Choroid plexus epithelial cell (primary cell): Measurements from ENCODE around the gene SGPL1.

Experiments used
- DNase-seq: peaks from one replicate; pipeline ENCODE4 v3.0.0-alpha.2; 2010; ENCODE audit warnings: low read depth
- H3K4me3 ChIP-seq: 2 replicates; pipeline ENCODE4 v1.5.1; 2011; ENCODE audit warnings: low read depth, mild to moderate bottlenecking, control low read depth, low read length, moderate library complexity
- TF ChIP-seq, protein P1 (sequence below): conservative IDR thresholded peaks from 2 replicates; pipeline ENCODE4 v1.5.1; 2011; ENCODE audit warnings: low read depth, mild to moderate bottlenecking, control low read depth, inconsistent platforms, low read length, moderate library complexity

SGPL1 gene

GRCh38 chr10:70778267-70778924 lies 37.4 kb upstream of the SGPL1 start:
- TF ChIP-seq, protein P1, sequence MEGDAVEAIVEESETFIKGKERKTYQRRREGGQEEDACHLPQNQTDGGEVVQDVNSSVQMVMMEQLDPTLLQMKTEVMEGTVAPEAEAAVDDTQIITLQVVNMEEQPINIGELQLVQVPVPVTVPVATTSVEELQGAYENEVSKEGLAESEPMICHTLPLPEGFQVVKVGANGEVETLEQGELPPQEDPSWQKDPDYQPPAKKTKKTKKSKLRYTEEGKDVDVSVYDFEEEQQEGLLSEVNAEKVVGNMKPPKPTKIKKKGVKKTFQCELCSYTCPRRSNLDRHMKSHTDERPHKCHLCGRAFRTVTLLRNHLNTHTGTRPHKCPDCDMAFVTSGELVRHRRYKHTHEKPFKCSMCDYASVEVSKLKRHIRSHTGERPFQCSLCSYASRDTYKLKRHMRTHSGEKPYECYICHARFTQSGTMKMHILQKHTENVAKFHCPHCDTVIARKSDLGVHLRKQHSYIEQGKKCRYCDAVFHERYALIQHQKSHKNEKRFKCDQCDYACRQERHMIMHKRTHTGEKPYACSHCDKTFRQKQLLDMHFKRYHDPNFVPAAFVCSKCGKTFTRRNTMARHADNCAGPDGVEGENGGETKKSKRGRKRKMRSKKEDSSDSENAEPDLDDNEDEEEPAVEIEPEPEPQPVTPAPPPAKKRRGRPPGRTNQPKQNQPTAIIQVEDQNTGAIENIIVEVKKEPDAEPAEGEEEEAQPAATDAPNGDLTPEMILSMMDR = no peak
- H3K4me3 ChIP-seq = no peak overlapping the region
- DNase-seq = no peak

DNA sequence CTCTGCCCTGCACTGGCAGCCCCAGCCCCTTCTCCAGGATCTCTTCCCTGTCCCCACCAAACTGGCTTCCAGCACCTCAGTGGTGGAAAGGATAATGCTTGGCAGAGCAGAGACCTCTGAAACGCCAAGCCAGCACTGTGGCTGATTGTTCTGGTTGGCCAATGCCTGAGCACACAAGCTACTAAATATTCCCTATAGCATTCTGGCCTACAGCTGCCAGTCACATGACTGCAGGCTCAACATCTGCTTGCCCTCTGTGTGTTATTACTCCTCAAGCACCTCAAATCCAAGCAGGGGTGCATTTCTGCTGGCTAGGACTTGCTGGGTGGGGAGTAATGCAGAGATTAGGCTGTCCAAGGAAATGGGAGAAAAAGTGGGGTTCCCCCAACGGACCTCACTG lies 36.7 kb upstream of the SGPL1 start:
- no peak overlapping the region for H3K4me3 ChIP-seq
- DNase-seq = no peak
- TF ChIP-seq, protein P1 = no peak

- no peak for DNase-seq
- H3K4me3 ChIP-seq = no peak overlapping the region
- TF ChIP-seq, protein P1 = no peak
These were observed 36.0 kb upstream of the SGPL1 start for GRCh38 chr10:70779511-70780369.

GRCh38 chr10:70780370-70780760 lies 35.4 kb upstream of the SGPL1 start:
- TF ChIP-seq, protein P1 = no peak
- no peak for DNase-seq

DNA sequence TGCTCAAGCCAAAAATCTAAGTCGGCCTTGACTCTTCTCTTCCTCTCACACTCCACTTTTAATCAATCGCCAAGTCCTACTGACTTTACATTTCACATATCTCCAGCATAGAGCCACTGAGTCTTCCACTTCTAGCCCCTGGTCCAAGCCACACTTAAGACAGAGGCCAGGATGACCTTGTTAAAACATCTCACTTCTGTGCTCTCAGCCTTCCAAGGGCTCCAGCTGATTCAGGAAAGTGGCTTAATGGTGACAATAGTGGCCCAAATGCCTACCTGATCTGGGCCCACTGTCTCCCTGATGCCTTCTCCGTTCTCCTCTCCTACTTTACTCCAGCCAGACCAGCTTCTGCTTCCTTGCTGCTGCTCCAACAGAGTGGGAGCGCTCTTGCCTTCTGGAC lies 35.0 kb upstream of the SGPL1 start:
- DNase-seq = no peak
- TF ChIP-seq, protein P1 = no peak
- no peak overlapping the region for H3K4me3 ChIP-seq

More at GRCh38 chr10:70780370-70780760, 35.4 kb upstream of the SGPL1 start:
- no peak overlapping the region for H3K4me3 ChIP-seq

- TF ChIP-seq, protein P1 = no peak
- no peak for DNase-seq
- H3K4me3 ChIP-seq = no peak overlapping the region
These were observed 34.2 kb upstream of the SGPL1 start for GRCh38 chr10:70781461-70782051.
